ENCODE data around the gene NKX2-2. TPM values are rescaled to one million over a fixed set of nuclear protein-coding genes. Genes with fewer than 3 reads are reported as not detected.

The NKX2-2 gene
- total and polyA plus RNA-seq, 11 donors, result 0.19 TPM; not detected in 10

DNA sequence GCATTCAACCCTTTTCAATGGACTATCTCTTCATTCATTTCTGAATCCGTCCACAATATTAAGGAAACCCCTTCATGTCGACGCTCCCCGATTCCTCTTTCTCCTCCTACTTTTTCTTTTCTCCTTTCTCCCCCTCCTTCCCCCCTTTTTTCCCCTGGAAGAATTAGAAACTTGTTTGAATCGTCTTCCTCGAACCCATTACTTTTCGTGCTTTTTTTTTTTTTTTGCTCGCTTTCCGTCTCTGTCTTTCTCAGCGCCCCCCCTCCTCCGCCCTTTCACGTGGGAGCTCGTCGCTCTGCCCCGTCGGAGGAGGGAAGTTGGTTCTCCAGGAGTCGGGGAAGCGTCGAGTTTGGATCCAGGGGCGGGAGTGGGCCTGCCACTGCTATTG lies 2.3 kb upstream of the NKX2-2 start:
- Histone ChIP-seq H3K36me3 (no peaks in the 10 kb centered on the region), H3K27me3 (peaks cover 53 to 100% (median 100%) of the 10 kb centered on the region in 9 donors), H3K27ac (no peak overlapping the region), H3K4me3 (no peak overlapping the region), H3K9me3 (no peaks in the 10 kb centered on the region), H3K4me1 (peaks cover 0 to 64% (median 25%) of the 10 kb centered on the region in 12 donors)
- no peak for ATAC-seq
- DNase-seq, result no peak
- 2 to 5% (median 4%) methylated on average over 20 of the region's 20 CpGs for WGBS, 4 donors
- intact Hi-C loops (cut with DNase I), result no loop called here
- TF ChIP-seq, protein P1, sequence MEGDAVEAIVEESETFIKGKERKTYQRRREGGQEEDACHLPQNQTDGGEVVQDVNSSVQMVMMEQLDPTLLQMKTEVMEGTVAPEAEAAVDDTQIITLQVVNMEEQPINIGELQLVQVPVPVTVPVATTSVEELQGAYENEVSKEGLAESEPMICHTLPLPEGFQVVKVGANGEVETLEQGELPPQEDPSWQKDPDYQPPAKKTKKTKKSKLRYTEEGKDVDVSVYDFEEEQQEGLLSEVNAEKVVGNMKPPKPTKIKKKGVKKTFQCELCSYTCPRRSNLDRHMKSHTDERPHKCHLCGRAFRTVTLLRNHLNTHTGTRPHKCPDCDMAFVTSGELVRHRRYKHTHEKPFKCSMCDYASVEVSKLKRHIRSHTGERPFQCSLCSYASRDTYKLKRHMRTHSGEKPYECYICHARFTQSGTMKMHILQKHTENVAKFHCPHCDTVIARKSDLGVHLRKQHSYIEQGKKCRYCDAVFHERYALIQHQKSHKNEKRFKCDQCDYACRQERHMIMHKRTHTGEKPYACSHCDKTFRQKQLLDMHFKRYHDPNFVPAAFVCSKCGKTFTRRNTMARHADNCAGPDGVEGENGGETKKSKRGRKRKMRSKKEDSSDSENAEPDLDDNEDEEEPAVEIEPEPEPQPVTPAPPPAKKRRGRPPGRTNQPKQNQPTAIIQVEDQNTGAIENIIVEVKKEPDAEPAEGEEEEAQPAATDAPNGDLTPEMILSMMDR (IDR thresholded peaks at IDR 0.05), result no peak
- TF ChIP-seq POLR2A (IDR thresholded peaks at IDR 0.05), result no peak

DNA sequence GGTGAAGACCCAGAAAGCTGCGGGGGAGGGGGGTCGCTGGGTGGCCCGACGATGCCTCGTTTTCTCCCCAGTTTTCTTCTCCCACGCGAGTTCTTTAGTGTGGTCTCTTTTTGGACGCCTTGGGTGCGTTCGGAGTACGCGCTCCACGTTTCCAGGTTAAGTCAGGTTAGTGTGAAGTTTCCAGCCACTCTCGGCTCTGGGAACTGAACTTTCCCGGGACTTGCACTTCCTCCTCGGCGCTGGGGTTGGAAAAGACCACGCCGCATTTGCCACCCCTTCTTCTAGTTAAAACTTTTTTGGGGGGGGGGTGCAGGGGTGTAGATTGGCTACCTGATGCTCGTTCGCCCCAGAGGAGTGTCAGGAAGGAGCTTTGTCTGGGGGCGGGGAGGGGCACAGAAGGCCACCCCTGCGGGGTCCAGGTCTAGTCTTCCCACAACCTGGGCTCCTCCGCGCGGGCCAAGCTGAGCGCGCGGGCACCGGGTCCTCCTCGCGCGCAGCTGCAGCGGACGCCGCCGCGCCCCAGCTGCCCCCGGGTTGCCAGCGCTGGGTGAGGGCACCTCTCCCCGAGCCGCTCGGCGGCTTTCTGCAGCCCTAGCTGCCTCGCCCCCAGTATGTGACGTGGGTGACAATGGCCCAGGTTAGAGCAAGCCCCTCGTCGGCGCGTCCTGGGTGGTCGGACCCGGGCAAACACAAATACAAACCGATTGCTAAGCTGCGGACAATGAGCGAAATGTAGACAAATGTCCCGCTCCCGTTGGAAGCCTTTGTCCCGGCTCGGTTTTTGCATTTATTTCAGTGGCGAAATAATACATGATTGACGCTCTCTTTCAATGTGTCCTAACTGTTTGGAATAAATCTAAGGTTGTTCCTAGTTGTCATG lies 1.7 kb upstream of the NKX2-2 start:
- Histone ChIP-seq H3K27me3 (peaks cover 52 to 100% (median 100%) of the 10 kb centered on the region in 9 donors), H3K36me3 (no peaks in the 10 kb centered on the region), H3K27ac (no peak overlapping the region), H3K4me1 (peaks cover 0 to 70% (median 29%) of the 10 kb centered on the region in 12 donors), H3K4me3 (no peak overlapping the region), H3K9me3 (no peaks in the 10 kb centered on the region)
- intact Hi-C loops (cut with DNase I), result no loop called here
- ATAC-seq (no peak), DNase-seq (no peak)
- TF ChIP-seq, protein P1 (IDR thresholded peaks at IDR 0.05), result no peak
- no peak for TF ChIP-seq POLR2A (IDR thresholded peaks at IDR 0.05)
- WGBS, 4 donors, result 2 to 3% (median 3%) methylated on average over 48 to 61 of the region's 61 CpGs

DNA sequence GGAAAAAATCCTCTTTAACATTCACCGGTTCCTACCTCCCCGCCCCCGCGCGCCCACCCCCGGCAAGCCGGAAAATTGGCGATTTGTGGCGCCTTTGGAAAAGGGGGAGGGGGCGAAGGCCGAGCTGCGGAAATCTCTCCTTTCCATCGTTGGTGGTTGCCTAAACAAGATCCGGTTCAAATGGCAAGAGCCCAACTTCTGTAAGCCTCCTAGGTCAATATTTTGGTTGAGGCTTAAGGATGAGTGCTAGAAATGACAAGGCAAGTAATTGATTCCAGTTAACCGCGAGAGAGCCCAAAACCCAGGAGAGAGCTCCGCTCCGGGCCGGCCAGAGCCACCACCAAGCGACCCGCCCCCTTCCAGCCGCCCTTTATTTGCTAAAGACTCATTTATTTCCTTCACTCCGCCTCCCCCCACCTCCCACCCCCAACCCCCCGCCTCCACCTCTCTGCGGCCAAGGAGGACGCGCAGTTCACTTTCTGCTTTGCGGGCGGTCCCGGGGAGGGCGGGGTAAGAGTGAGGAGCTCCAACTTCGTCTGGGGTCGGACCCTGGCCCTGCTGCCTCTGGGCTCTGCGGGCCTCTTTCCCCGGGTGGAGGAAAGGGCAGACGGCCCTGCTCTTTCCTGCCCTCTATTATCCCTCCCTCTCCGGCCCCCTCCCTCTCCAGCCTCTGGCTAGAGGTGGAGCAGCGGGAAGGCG lies 838 bp upstream of the NKX2-2 start:
- Histone ChIP-seq H3K4me3 (peak overlapping the region in 7 of 12 donors; percentile 10 to 34 (median 33)), H3K4me1 (peaks cover 0 to 78% (median 37%) of the 10 kb centered on the region in 12 donors), H3K27me3 (peaks cover 60 to 100% (median 100%) of the 10 kb centered on the region in 9 donors), H3K36me3 (no peaks in the 10 kb centered on the region), H3K27ac (no peak overlapping the region), H3K9me3 (no peaks in the 10 kb centered on the region)
- ATAC-seq (no peak), DNase-seq (no peak)
- TF ChIP-seq POLR2A (IDR thresholded peaks at IDR 0.05), result no peak
- TF ChIP-seq, protein P1 (IDR thresholded peaks at IDR 0.05), result no peak
- WGBS, 4 donors, result 1 to 3% (median 2%) methylated on average over 29 to 39 of the region's 39 CpGs
- intact Hi-C loops (cut with DNase I), result no loop called here

DNA sequence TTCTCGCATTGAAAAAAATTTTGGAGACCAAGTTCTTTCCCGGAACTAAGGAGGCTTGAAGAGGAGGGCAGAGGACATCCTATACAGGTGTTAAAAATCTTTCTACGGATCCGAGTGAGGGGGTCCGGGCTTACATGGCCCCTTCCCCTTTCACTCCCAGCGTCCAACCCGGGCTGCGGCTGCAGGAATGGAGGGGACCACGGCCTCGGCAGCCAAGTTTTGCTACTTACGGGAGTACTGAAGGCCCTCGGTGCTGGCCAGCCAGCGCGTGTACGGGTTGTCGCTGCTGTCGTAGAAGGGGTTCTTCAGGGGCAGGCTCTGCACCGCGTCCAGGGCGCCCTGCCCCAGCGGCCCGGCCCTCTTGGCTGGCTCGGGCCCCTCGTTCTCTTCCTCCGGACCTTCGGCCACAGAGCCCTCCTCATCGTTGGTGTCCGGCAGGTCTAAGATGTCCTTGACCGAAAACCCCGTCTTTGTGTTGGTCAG lies 642 bp downstream of the NKX2-2 start:
- TF ChIP-seq, protein P1 (IDR thresholded peaks at IDR 0.05), result no peak
- Histone ChIP-seq H3K4me3 (peak overlapping the region in 8 of 12 donors; percentile 14 to 34 (median 26)), H3K36me3 (no peaks in the 10 kb centered on the region), H3K27me3 (peaks cover 64 to 100% (median 99%) of the 10 kb centered on the region in 9 donors), H3K27ac (no peak overlapping the region), H3K4me1 (peaks cover 0 to 89% (median 40%) of the 10 kb centered on the region in 12 donors), H3K9me3 (no peaks in the 10 kb centered on the region)
- ATAC-seq (no peak), DNase-seq (no peak)
- 1 to 2% (median 2%) methylated on average over 27 to 30 of the region's 30 CpGs for WGBS, 4 donors
- intact Hi-C loops (cut with DNase I), result no loop called here
